Adipocyte (in vitro differentiated cells): Measurements from ENCODE around the gene UBE3B.

ENCODE experiments used
- DNase-seq: peaks from one replicate; pipeline ENCODE4 v3.0.0-alpha.2; 2015; ENCODE audit warnings: low read depth
- H3K27me3 ChIP-seq: replicated peaks from 2 replicates; pipeline ENCODE4 v1.7.0; 2013; ENCODE audit warnings: mild to moderate bottlenecking, low read length, moderate library complexity; ENCODE audit not compliant: control insufficient read depth, insufficient read depth
- H3K36me3 ChIP-seq: 2 replicates; pipeline ENCODE4 v1.7.0; 2013; ENCODE audit warnings: low read length, mild to moderate bottlenecking, moderate library complexity; ENCODE audit not compliant: control insufficient read depth, insufficient read depth, severe bottlenecking
- H3K4me1 ChIP-seq: 2 replicates; pipeline ENCODE4 v1.7.0; 2013; ENCODE audit warnings: mild to moderate bottlenecking, low read length, moderate library complexity; ENCODE audit not compliant: control insufficient read depth, insufficient read depth
- H3K4me3 ChIP-seq: 2 replicates; pipeline ENCODE4 v1.7.0; 2013; ENCODE audit warnings: mild to moderate bottlenecking, low read length, moderate library complexity
- H3K9ac ChIP-seq: 2 replicates; pipeline ENCODE4 v1.7.0; 2013; ENCODE audit warnings: mild to moderate bottlenecking, low read length, moderate library complexity
- H3K9me3 ChIP-seq: 2 replicates; pipeline ENCODE4 v1.7.0; 2013; ENCODE audit warnings: mild to moderate bottlenecking, low read length, moderate library complexity; ENCODE audit not compliant: control insufficient read depth

UBE3B gene

GRCh38 chr12:109581856-109582255, 104.4 kb downstream of the UBE3B start:
- Histone ChIP-seq H3K27me3 (no peaks in the 10 kb centered on the region), H3K4me1 (no peaks in the 10 kb centered on the region), H3K4me3 (no peak overlapping the region), H3K9me3 (no peaks in the 10 kb centered on the region), H3K9ac (no peak overlapping the region), H3K36me3 (peaks cover 77% of the 10 kb centered on the region)
- DNase-seq = peak; percentile 2

- DNase-seq = no peak
- Histone ChIP-seq H3K9ac (no peak overlapping the region), H3K27me3 (no peaks in the 10 kb centered on the region), H3K9me3 (no peaks in the 10 kb centered on the region), H3K4me3 (no peak overlapping the region), H3K36me3 (peaks cover 77% of the 10 kb centered on the region), H3K4me1 (no peaks in the 10 kb centered on the region)
These were observed 105.2 kb downstream of the UBE3B start for GRCh38 chr12:109582636-109583035.

GRCh38 chr12:109583733-109584132, 106.3 kb downstream of the UBE3B start:
- Histone ChIP-seq H3K4me3 (no peak overlapping the region), H3K4me1 (no peaks in the 10 kb centered on the region), H3K27me3 (no peaks in the 10 kb centered on the region), H3K36me3 (peaks cover 77% of the 10 kb centered on the region), H3K9ac (no peak overlapping the region), H3K9me3 (no peaks in the 10 kb centered on the region)
- no peak for DNase-seq
